NCI-H146 treated with DMSO at 0.1 percent for 48 hours (cell line): ENCODE results near the gene CHID1.
A peak's percentile ranks its signal among the peaks of the same experiment; 100 is the strongest.

Source experiments
- DNase-seq: peaks from one replicate; lab custom pipeline; 2025; ENCODE audit not compliant: unreplicated experiment; lab: John Stamatoyannopoulos, UW

The CHID1 gene

GRCh38 chr11:837189-837989, 73.2 kb downstream of the CHID1 start:
- no peak for DNase-seq

GRCh38 chr11:836700-837099, 73.9 kb downstream of the CHID1 start:
- DNase-seq, result no peak

GRCh38 chr11:836274-836673, 74.3 kb downstream of the CHID1 start:
- no peak for DNase-seq

GRCh38 chr11:834371-835316, 76.0 kb downstream of the CHID1 start:
- DNase-seq, result no peak

- no peak for DNase-seq
Measured at GRCh38 chr11:833849-834311, 76.7 kb downstream of the CHID1 start.

GRCh38 chr11:833114-833791, 77.4 kb downstream of the CHID1 start:
- no peak for DNase-seq

- no peak for DNase-seq
Measured at GRCh38 chr11:832529-833113, 78.0 kb downstream of the CHID1 start, which contains the start of gene CD151. Gene CD151, plus strand, starts transcription at chr11:832952. Its CDS starts 3,118 bp downstream, at chr11:836070.

- DNase-seq, result no peak
Measured at GRCh38 chr11:831961-832528, 78.6 kb downstream of the CHID1 start.

- DNase-seq, result no peak
Measured at GRCh38 chr11:831118-831864, 79.3 kb downstream of the CHID1 start.

- DNase-seq, result peak; percentile 33
Measured at GRCh38 chr11:830295-831117, 80.1 kb downstream of the CHID1 start.

GRCh38 chr11:829847-830294, 80.7 kb downstream of the CHID1 start:
- DNase-seq, result no peak

GRCh38 chr11:829176-829846, 81.3 kb downstream of the CHID1 start:
- DNase-seq, result peak; percentile 6

- no peak for DNase-seq
Measured at GRCh38 chr11:828506-829175, 82.0 kb downstream of the CHID1 start.

GRCh38 chr11:827897-828192, 82.8 kb downstream of the CHID1 start, which contains the start of gene CRACR2B:
Gene CRACR2B, plus strand, starts transcription at chr11:827919. Its CDS starts 689 bp downstream, at chr11:828608.
- no peak for DNase-seq

- DNase-seq, result no peak
Measured at GRCh38 chr11:827146-827896, 83.3 kb downstream of the CHID1 start.

GRCh38 chr11:826836-827145, 83.8 kb downstream of the CHID1 start:
- no peak for DNase-seq

GRCh38 chr11:826227-826621, 84.4 kb downstream of the CHID1 start:
- no peak for DNase-seq
